HepG2 (cell line): ENCODE measurements around the gene ABCA4. TPM values are rescaled to one million over a fixed set of nuclear protein-coding genes. Genes with fewer than 3 reads are reported as not detected.

Experiments used
- CTCF ChIP-seq: sonication (generic); formaldehyde crosslinking; IDR thresholded peaks from 2 replicates; pipeline ENCODE4 v1.5.0; 2020; ENCODE audit warnings: mild to moderate bottlenecking, missing genetic modification reagents, moderate library complexity
- HIC2 ChIP-seq: sonication (generic); formaldehyde crosslinking; IDR thresholded peaks from 2 replicates; pipeline ENCODE4 v1.9.0; 2022; ENCODE audit warnings: low read depth, missing genetic modification reagents
- IKZF5 ChIP-seq: IDR thresholded peaks from 2 replicates; pipeline ENCODE4 v1.6.1; 2018; ENCODE audit warnings: missing genetic modification reagents, mild to moderate bottlenecking, missing compliant biosample characterization
- KDM3A ChIP-seq: IDR thresholded peaks from 2 replicates; pipeline ENCODE4 v1.6.1; 2018; ENCODE audit warnings: low read depth, missing compliant biosample characterization
- KLF11 ChIP-seq: IDR thresholded peaks from 2 replicates; pipeline ENCODE4 v1.6.1; 2016; ENCODE audit warnings: missing compliant biosample characterization
- MIER2 ChIP-seq: IDR thresholded peaks from 2 replicates; pipeline ENCODE4 v1.6.1; 2016; ENCODE audit warnings: missing biosample characterization, missing genetic modification reagents
- NAIF1 ChIP-seq: sonication (generic); formaldehyde crosslinking; IDR thresholded peaks from 2 replicates; pipeline ENCODE4 v1.5.0; 2020; ENCODE audit warnings: mild to moderate bottlenecking, missing genetic modification reagents, borderline replicate concordance
- NFYC ChIP-seq: IDR thresholded peaks from 2 replicates; pipeline ENCODE4 v1.6.1; 2016; ENCODE audit warnings: missing genetic modification reagents, missing compliant biosample characterization
- NONO ChIP-seq, 2 experiments: fragments of 450-650 bp in 1 of 2; sonication (generic) in 1 of 2; formaldehyde crosslinking in 1 of 2; IDR thresholded peaks in 1 of 2; conservative IDR thresholded peaks in 1 of 2; 2 replicates each; pipeline versions ENCODE4 v1.6.1 to v1.8.0; 2017 to 2022; ENCODE audit warnings: mild to moderate bottlenecking in 1 of 2, missing genetic modification reagents in 1 of 2, moderate library complexity in 1 of 2
- RAD51 ChIP-seq: fragments of 450-650 bp; IDR thresholded peaks from 2 replicates; pipeline ENCODE4 v1.6.1; 2016; ENCODE audit warnings: borderline replicate concordance
- RBFOX2 ChIP-seq: fragments of 200-400 bp; formaldehyde crosslinking; IDR thresholded peaks from 2 replicates; pipeline ENCODE4 v1.6.1; 2017; ENCODE audit warnings: low read depth, mild to moderate bottlenecking, low read length
- SMC3 ChIP-seq: IDR thresholded peaks from 2 replicates; pipeline ENCODE4 v1.6.1; 2011; ENCODE audit warnings: low read length, improper control_type of control experiment
- SPEN ChIP-seq: sonication (generic); formaldehyde crosslinking; IDR thresholded peaks from 2 replicates; pipeline ENCODE4 v1.5.1; 2020; ENCODE audit warnings: low read depth, mild to moderate bottlenecking, missing genetic modification reagents
- THAP8 ChIP-seq: sonication (generic); formaldehyde crosslinking; IDR thresholded peaks from 2 replicates; pipeline ENCODE4 v1.5.1; 2020; ENCODE audit warnings: missing genetic modification reagents, mild to moderate bottlenecking, borderline replicate concordance
- TIGD3 ChIP-seq: sonication (generic); formaldehyde crosslinking; IDR thresholded peaks from 2 replicates; pipeline ENCODE4 v1.5.1; 2020; ENCODE audit warnings: mild to moderate bottlenecking, missing genetic modification reagents, borderline replicate concordance
- ZBTB38 ChIP-seq: sonication (generic); formaldehyde crosslinking; IDR thresholded peaks from 2 replicates; pipeline ENCODE4 v1.5.1; 2020; ENCODE audit warnings: mild to moderate bottlenecking, missing genetic modification reagents
- ZNF138 ChIP-seq: sonication (generic); formaldehyde crosslinking; IDR thresholded peaks from 2 replicates; pipeline ENCODE4 v1.5.0; 2020; ENCODE audit warnings: mild to moderate bottlenecking, low read depth, missing genetic modification reagents
- ZNF225 ChIP-seq: sonication (generic); formaldehyde crosslinking; IDR thresholded peaks from 2 replicates; pipeline ENCODE4 v1.4.0; 2020; ENCODE audit warnings: mild to moderate bottlenecking, missing genetic modification reagents
- ZNF232 ChIP-seq: sonication (generic); formaldehyde crosslinking; IDR thresholded peaks from 2 replicates; pipeline ENCODE4 v1.4.0; 2020; ENCODE audit warnings: missing genetic modification reagents, borderline replicate concordance
- ZNF3 ChIP-seq: IDR thresholded peaks from 2 replicates; pipeline ENCODE4 v1.7.0; 2017; ENCODE audit warnings: inconsistent platforms
- ZNF589 ChIP-seq: sonication (generic); formaldehyde crosslinking; conservative IDR thresholded peaks from 2 replicates; pipeline ENCODE4 v1.8.0; 2022; ENCODE audit warnings: mild to moderate bottlenecking, moderate library complexity, missing genetic modification reagents
- ZNF709 ChIP-seq: sonication (generic); formaldehyde crosslinking; IDR thresholded peaks from 2 replicates; pipeline ENCODE4 v1.5.0; 2020; ENCODE audit warnings: mild to moderate bottlenecking, missing genetic modification reagents
- ZNF75D ChIP-seq: sonication (generic); formaldehyde crosslinking; IDR thresholded peaks from 2 replicates; pipeline ENCODE4 v1.8.1; 2023; ENCODE audit warnings: missing genetic modification reagents, mild to moderate bottlenecking, borderline replicate concordance
- ZSCAN29 ChIP-seq: sonication (generic); formaldehyde crosslinking; conservative IDR thresholded peaks from 2 replicates; pipeline ENCODE4 v1.4.0; 2020; ENCODE audit warnings: mild to moderate bottlenecking, missing genetic modification reagents
- polyA plus RNA-seq, 8 experiments: library from polyadenylated mRNA; depleted of rRNA in 3 of 8; stranded (reverse) in 7 of 8; unstranded in 1 of 8; fragments of >200 nt; fragmentation: Illumina TruSeq in 4 of 8; extraction: Trizol in 4 of 8; gene quantifications; 2 replicates each; pipeline versions ENCODE4 v1.2.1 to v1.2.3, GENCODE V29; 2011 to 2016; ENCODE audit warnings: low read depth in 4 of 8, missing spikeins in 1 of 8, mixed read lengths in 1 of 8; ENCODE audit not compliant: insufficient read depth in 1 of 8
- total RNA-seq, 5 experiments: library from RNA; depleted of rRNA; stranded (reverse); fragments of >200 nt; fragmentation: Illumina TruSeq; extraction: Trizol; gene quantifications; 2 replicates each; pipeline ENCODE4 v1.2.3, GENCODE V29; 2016; ENCODE audit warnings: low read depth in 1 of 5

ABCA4 gene
- total and polyA plus RNA-seq, 2 of the 13 experiments (the other 11 are each of a cell fraction or from before 2014, with no cell fraction given) = 0.24 to 0.67 TPM

GRCh38 chr1:94045465-94046056 is 75.4 kb downstream of the ABCA4 start (continued):
- TF ChIP-seq THAP8 (CRISPR knock-in tag) (0 out of 2 replicates have a peak, but pooled peaks have one; percentile 61), ZSCAN29 (CRISPR knock-in tag) (no peak), ZNF138 (CRISPR knock-in tag) (no peak), MIER2 (CRISPR knock-in tag) (no peak), ZNF709 (CRISPR knock-in tag) (no peak), KDM3A (0 out of 2 replicates have a peak, but pooled peaks have one; percentile 57), HIC2 (CRISPR knock-in tag) (peak; percentile 20; the same call in 1 of the 2 replicates), TIGD3 (CRISPR knock-in tag) (no peak), IKZF5 (CRISPR knock-in tag) (0 out of 2 replicates have a peak, but pooled peaks have one; percentile 36), ZNF232 (peak; percentile 61; the same call in 1 of the 2 replicates), NAIF1 (CRISPR knock-in tag) (no peak), ZNF589 (CRISPR knock-in tag) (no peak), RBFOX2 (no peak), SPEN (CRISPR knock-in tag) (peak; percentile 47; the same call in 1 of the 2 replicates), NONO (IDR thresholded peaks at IDR 0.05) (no peak), NONO (CRISPR knock-in tag; conservative IDR thresholded peaks at IDR 0.05) (no peak), ZNF3 (no peak), KLF11 (CRISPR knock-in tag) (no peak), ZBTB38 (CRISPR knock-in tag) (peak; percentile 54), RAD51 (peak; percentile 7; the same call in 1 of the 2 replicates), NFYC (CRISPR knock-in tag) (no peak), CTCF (CRISPR knock-in tag) (peak; percentile 89), SMC3 (peak; percentile 67), ZNF75D (CRISPR knock-in tag) (no peak), ZNF225 (CRISPR knock-in tag) (no peak)
